ENCODE data around the gene TFPI. TPM values are rescaled to one million over a fixed set of nuclear protein-coding genes. Genes with fewer than 3 reads are reported as not detected.
A peak's percentile ranks its signal among the peaks of the same experiment; 100 is the strongest.

TFPI gene
- 1 to 10 TPM in 3 of 5 donors, under 1 TPM in 2; 0.47 to 1.5 (median 1.0) TPM for total RNA-seq
- total RNA-seq (2013) = 0.20 TPM
- 0 to 8.2 (median 0.74) reads per million in 29 experiments for total RNA-seq

GRCh38 chr2:187554011-187554703, at the start of gene TFPI:
Gene TFPI, minus strand, starts transcription at chr2:187554435. Its CDS starts 50,667 bp downstream, at chr2:187503768.
- Histone ChIP-seq H3K36me3 (ENCODE audit: control insufficient read depth in 2 of 2, extremely low read depth in 1 of 2, insufficient read depth in 1 of 2, low read length in 1 of 2) (no peaks in the 10 kb centered on the region), H3K27me3 (replicated peaks in 1 of 2; ENCODE audit: control insufficient read depth in 2 of 2, extremely low read depth in 1 of 2, insufficient read depth in 2 of 2, low read length in 1 of 2) (no peaks in the 10 kb centered on the region), H3K4me1 (ENCODE audit: control insufficient read depth in 1 of 2, extremely low read depth in 1 of 2, insufficient read depth in 2 of 2, low read length in 2 of 2) (peaks cover 0 to 9% of the 10 kb centered on the region in 2 experiments), H3K4me3 (ENCODE audit: control insufficient read depth in 1 of 2, extremely low read depth in 1 of 2, low read length in 1 of 2) (peak within 1 kb of the TSS in 1 of 2 donors; percentile 54), H3K27ac (ENCODE audit: low read length) (no peak within 1 kb of the TSS), H3K9me3 (no peaks in the 10 kb centered on the region)
- CTCF ChIA-PET = no interaction called here
- Mint-ChIP-seq H3K9me3 (no peaks in the 10 kb centered on the region), H3K36me3 (no peaks in the 10 kb centered on the region), H3K27me3 (peaks cover 3 to 4% of the 10 kb centered on the region in 2 donors), H3K27ac (no peak within 1 kb of the TSS), H3K4me1 (peaks cover 5 to 6% (median 6%) of the 10 kb centered on the region in 3 donors), H3K4me3 (peak within 1 kb of the TSS in 2 of 3 donors; percentile 45 to 61)
- peak in 1 of 4 experiments; percentile 44 for ATAC-seq (replicated peaks in 1 of 4)
- 5% methylated on average over 3 of the region's 9 CpGs for WGBS (ENCODE audit: insufficient coverage)
- no peak for DNase-seq
- POLR2A ChIA-PET = no interaction called here

- Histone ChIP-seq H3K36me3 (ENCODE audit: control insufficient read depth in 2 of 2, extremely low read depth in 1 of 2, insufficient read depth in 1 of 2, low read length in 1 of 2) (no peaks in the 10 kb centered on the region), H3K4me3 (ENCODE audit: control insufficient read depth in 1 of 2, extremely low read depth in 1 of 2, low read length in 1 of 2) (no peak overlapping the region), H3K4me1 (ENCODE audit: control insufficient read depth in 1 of 2, extremely low read depth in 1 of 2, insufficient read depth in 2 of 2, low read length in 2 of 2) (no peaks in the 10 kb centered on the region), H3K9me3 (no peaks in the 10 kb centered on the region), H3K27ac (ENCODE audit: low read length) (no peak overlapping the region), H3K27me3 (replicated peaks in 1 of 2; ENCODE audit: control insufficient read depth in 2 of 2, extremely low read depth in 1 of 2, insufficient read depth in 2 of 2, low read length in 1 of 2) (no peaks in the 10 kb centered on the region)
- H3K36me3 Mint-ChIP-seq = no peaks in the 10 kb centered on the region
- POLR2A ChIA-PET = no interaction called here
- no peak overlapping the region for H3K4me3 Mint-ChIP-seq
- H3K27ac Mint-ChIP-seq = no peak overlapping the region
- H3K4me1 Mint-ChIP-seq = no peaks in the 10 kb centered on the region
- CTCF ChIA-PET = no interaction called here
- no CpG with 5 or more reads among the region's 1 CpG for WGBS (ENCODE audit: insufficient coverage)
- H3K27me3 Mint-ChIP-seq = no peaks in the 10 kb centered on the region
- no peak for DNase-seq
- no peaks in the 10 kb centered on the region for H3K9me3 Mint-ChIP-seq
- ATAC-seq (replicated peaks in 1 of 4) = no peak
Observed at GRCh38 chr2:187594801-187595200, 40.6 kb upstream of the TFPI start.

- ChIA-PET CTCF (no interaction called here), POLR2A (no interaction called here)
- no peak overlapping the region for H3K4me3 ChIP-seq (ENCODE audit: control insufficient read depth in 1 of 2, extremely low read depth in 1 of 2, low read length in 1 of 2)
- Mint-ChIP-seq H3K36me3 (no peaks in the 10 kb centered on the region), H3K4me3 (no peak overlapping the region), H3K9me3 (no peaks in the 10 kb centered on the region), H3K27ac (no peak overlapping the region), H3K27me3 (no peaks in the 10 kb centered on the region), H3K4me1 (no peaks in the 10 kb centered on the region)
- no peak for DNase-seq
- ATAC-seq (replicated peaks in 1 of 4) = no peak
- no peaks in the 10 kb centered on the region for H3K36me3 ChIP-seq (ENCODE audit: control insufficient read depth in 2 of 2, extremely low read depth in 1 of 2, insufficient read depth in 1 of 2, low read length in 1 of 2)
- H3K4me1 ChIP-seq (ENCODE audit: control insufficient read depth in 1 of 2, extremely low read depth in 1 of 2, insufficient read depth in 2 of 2, low read length in 2 of 2) = no peaks in the 10 kb centered on the region
- H3K27me3 ChIP-seq (replicated peaks in 1 of 2; ENCODE audit: control insufficient read depth in 2 of 2, extremely low read depth in 1 of 2, insufficient read depth in 2 of 2, low read length in 1 of 2) = no peaks in the 10 kb centered on the region
- H3K9me3 ChIP-seq = no peaks in the 10 kb centered on the region
- WGBS (ENCODE audit: insufficient coverage) = no CpG with 5 or more reads among the region's 1 CpG
- H3K27ac ChIP-seq (ENCODE audit: low read length) = no peak overlapping the region
Observed at GRCh38 chr2:187593697-187594096, 39.5 kb upstream of the TFPI start.

GRCh38 chr2:187593098-187593497, 38.9 kb upstream of the TFPI start:
- CTCF ChIA-PET = no interaction called here
- no peak overlapping the region for H3K4me3 Mint-ChIP-seq
- ATAC-seq (replicated peaks in 1 of 4) = no peak
- no peaks in the 10 kb centered on the region for H3K4me1 Mint-ChIP-seq
- Histone ChIP-seq H3K27me3 (replicated peaks in 1 of 2; ENCODE audit: control insufficient read depth in 2 of 2, extremely low read depth in 1 of 2, insufficient read depth in 2 of 2, low read length in 1 of 2) (no peaks in the 10 kb centered on the region), H3K27ac (ENCODE audit: low read length) (no peak overlapping the region), H3K36me3 (ENCODE audit: control insufficient read depth in 2 of 2, extremely low read depth in 1 of 2, insufficient read depth in 1 of 2, low read length in 1 of 2) (no peaks in the 10 kb centered on the region), H3K4me3 (ENCODE audit: control insufficient read depth in 1 of 2, extremely low read depth in 1 of 2, low read length in 1 of 2) (no peak overlapping the region), H3K9me3 (no peaks in the 10 kb centered on the region), H3K4me1 (ENCODE audit: control insufficient read depth in 1 of 2, extremely low read depth in 1 of 2, insufficient read depth in 2 of 2, low read length in 2 of 2) (no peaks in the 10 kb centered on the region)
- POLR2A ChIA-PET = no interaction called here
- no peaks in the 10 kb centered on the region for H3K9me3 Mint-ChIP-seq
- no peaks in the 10 kb centered on the region for H3K36me3 Mint-ChIP-seq
- H3K27ac Mint-ChIP-seq = no peak overlapping the region
- no peaks in the 10 kb centered on the region for H3K27me3 Mint-ChIP-seq
- DNase-seq = no peak

GRCh38 chr2:187590175-187590574, 35.9 kb upstream of the TFPI start:
- CTCF ChIA-PET = no interaction called here
- Histone ChIP-seq H3K27ac (ENCODE audit: low read length) (no peak overlapping the region), H3K4me1 (ENCODE audit: control insufficient read depth in 1 of 2, extremely low read depth in 1 of 2, insufficient read depth in 2 of 2, low read length in 2 of 2) (no peaks in the 10 kb centered on the region), H3K36me3 (ENCODE audit: control insufficient read depth in 2 of 2, extremely low read depth in 1 of 2, insufficient read depth in 1 of 2, low read length in 1 of 2) (no peaks in the 10 kb centered on the region), H3K27me3 (replicated peaks in 1 of 2; ENCODE audit: control insufficient read depth in 2 of 2, extremely low read depth in 1 of 2, insufficient read depth in 2 of 2, low read length in 1 of 2) (no peaks in the 10 kb centered on the region), H3K9me3 (no peaks in the 10 kb centered on the region), H3K4me3 (ENCODE audit: control insufficient read depth in 1 of 2, extremely low read depth in 1 of 2, low read length in 1 of 2) (no peak overlapping the region)
- Mint-ChIP-seq H3K4me1 (peaks cover 3 to 6% (median 3%) of the 10 kb centered on the region in 3 donors), H3K27me3 (no peaks in the 10 kb centered on the region), H3K4me3 (no peak overlapping the region), H3K9me3 (peaks cover 0 to 4% (median 0%) of the 10 kb centered on the region in 3 donors), H3K27ac (no peak overlapping the region), H3K36me3 (no peaks in the 10 kb centered on the region)
- no CpG with 5 or more reads among the region's 1 CpG for WGBS (ENCODE audit: insufficient coverage)
- DNase-seq (no peak), ATAC-seq (replicated peaks in 1 of 4) (no peak)
- POLR2A ChIA-PET = no interaction called here

GRCh38 chr2:187586011-187586641, 31.9 kb upstream of the TFPI start:
- Histone ChIP-seq H3K27me3 (replicated peaks in 1 of 2; ENCODE audit: control insufficient read depth in 2 of 2, extremely low read depth in 1 of 2, insufficient read depth in 2 of 2, low read length in 1 of 2) (no peaks in the 10 kb centered on the region), H3K4me1 (ENCODE audit: control insufficient read depth in 1 of 2, extremely low read depth in 1 of 2, insufficient read depth in 2 of 2, low read length in 2 of 2) (no peaks in the 10 kb centered on the region), H3K9me3 (no peaks in the 10 kb centered on the region), H3K27ac (ENCODE audit: low read length) (no peak overlapping the region), H3K36me3 (ENCODE audit: control insufficient read depth in 2 of 2, extremely low read depth in 1 of 2, insufficient read depth in 1 of 2, low read length in 1 of 2) (no peaks in the 10 kb centered on the region), H3K4me3 (ENCODE audit: control insufficient read depth in 1 of 2, extremely low read depth in 1 of 2, low read length in 1 of 2) (no peak overlapping the region)
- H3K9me3 Mint-ChIP-seq = peaks cover 0 to 4% (median 0%) of the 10 kb centered on the region in 3 donors
- ChIA-PET CTCF (interaction anchor here in 1 of 2 donors (0.5 kb wide), 1 partner anchor 13 kb away, joined by 3 read pairs; no protein-coding TSS in a partner anchor), POLR2A (no interaction called here)
- ATAC-seq (replicated peaks in 1 of 4) (peak in 1 of 4 experiments; percentile 71), DNase-seq (peak in 1 of 35 experiments; percentile 3)
- peaks cover 0 to 2% of the 10 kb centered on the region in 2 donors for H3K27me3 Mint-ChIP-seq
- no peak overlapping the region for H3K27ac Mint-ChIP-seq
- no peaks in the 10 kb centered on the region for H3K36me3 Mint-ChIP-seq
- no peak overlapping the region for H3K4me3 Mint-ChIP-seq
- H3K4me1 Mint-ChIP-seq = peaks cover 6 to 12% (median 6%) of the 10 kb centered on the region in 3 donors
- WGBS (ENCODE audit: insufficient coverage) = 6% methylated on average over 2 of the region's 4 CpGs

All from T-cell (primary cell).